Stimulated activated CD8-positive, alpha-beta memory T cell treated with anti-CD3 and anti-CD28 coated beads, Interleukin-4, amount 100 ng/mL, for 24 hours (primary cell): ENCODE measurements around the gene HORMAD2.
A peak's percentile ranks its signal among the peaks of the same experiment; 100 is the strongest.

Experiments used
- DNase-seq: peaks from one replicate; pipeline ENCODE4 v3.0.0-alpha.2; 2020; ENCODE audit warnings: low read depth

Gene HORMAD2

GRCh38 chr22:30167734-30168133, 87.5 kb downstream of the HORMAD2 start:
- DNase-seq: no peak

- no peak for DNase-seq
Observed at GRCh38 chr22:30169002-30169401, 88.7 kb downstream of the HORMAD2 start.

DNA sequence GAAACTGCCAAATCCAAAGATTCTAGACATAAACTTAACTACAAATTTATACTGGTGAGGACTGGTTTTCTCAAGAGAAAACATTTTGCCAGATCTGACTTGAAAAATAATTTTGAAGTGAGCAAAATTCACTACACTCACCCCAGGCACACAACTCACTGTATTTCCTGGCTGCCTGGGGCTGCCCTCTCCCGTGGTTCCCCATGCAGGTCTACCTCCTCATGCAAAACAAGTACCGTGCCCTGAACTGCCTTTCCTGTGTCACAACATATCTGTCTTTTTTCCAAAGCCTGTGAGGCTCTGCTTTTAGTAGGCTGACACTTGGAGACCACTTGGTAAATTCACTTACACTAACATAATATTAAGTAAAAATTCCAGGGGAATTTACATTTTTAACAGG, 89.9 kb downstream of the HORMAD2 start:
- DNase-seq: no peak

DNA sequence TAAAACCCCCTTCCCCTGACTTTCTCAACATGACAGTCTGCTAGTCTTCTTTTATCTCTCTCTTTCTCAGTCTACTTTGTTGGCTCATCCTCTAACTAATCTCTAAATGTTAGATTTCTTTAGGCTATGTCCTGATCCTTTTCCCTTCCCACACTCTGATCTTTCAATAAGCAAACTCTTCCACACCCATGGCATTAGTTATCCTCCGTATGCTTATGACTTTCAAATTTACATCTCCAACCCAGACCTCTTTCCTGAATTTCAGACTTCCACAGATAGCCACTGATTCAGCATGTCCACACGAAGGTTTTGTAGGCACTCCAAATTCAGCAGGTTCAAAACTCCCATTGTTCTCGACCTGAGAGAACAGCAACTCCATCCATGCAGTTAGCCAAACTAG, 90.7 kb downstream of the HORMAD2 start:
- DNase-seq: no peak

DNA sequence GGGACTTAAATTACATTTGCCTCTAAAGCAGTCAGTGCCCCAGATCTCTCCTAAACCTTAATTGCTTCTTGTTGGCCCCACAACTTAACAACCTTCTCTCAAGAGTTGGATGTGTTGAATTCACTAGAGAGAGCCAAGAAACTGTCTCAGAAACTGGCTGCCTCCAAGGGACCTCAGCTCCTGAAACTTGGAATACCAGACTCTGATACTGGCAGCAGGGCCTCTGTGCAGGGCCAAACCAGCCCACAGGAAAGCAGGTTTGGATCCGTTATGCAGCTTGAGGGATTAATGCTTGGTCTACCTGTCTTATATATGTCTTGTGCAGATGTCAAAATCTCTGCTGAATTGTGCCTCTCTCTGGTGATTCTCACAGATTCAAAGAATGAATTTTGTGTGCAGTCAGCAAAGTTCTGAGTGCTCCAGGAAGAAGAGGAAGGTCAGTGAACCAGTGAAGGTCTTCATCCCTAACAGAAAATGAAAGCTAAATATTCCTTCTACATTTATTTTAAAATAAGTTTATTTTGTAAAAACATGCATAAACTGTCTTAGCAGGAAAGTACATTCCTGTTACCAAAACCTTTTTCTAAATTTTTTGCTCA, 95.5 kb downstream of the HORMAD2 start:
- no peak for DNase-seq

GRCh38 chr22:30176431-30176830, 96.2 kb downstream of the HORMAD2 start:
- DNase-seq: no peak

- peak; percentile 19 for DNase-seq
Observed at GRCh38 chr22:30178181-30179126, 98.2 kb downstream of the HORMAD2 start.

DNA sequence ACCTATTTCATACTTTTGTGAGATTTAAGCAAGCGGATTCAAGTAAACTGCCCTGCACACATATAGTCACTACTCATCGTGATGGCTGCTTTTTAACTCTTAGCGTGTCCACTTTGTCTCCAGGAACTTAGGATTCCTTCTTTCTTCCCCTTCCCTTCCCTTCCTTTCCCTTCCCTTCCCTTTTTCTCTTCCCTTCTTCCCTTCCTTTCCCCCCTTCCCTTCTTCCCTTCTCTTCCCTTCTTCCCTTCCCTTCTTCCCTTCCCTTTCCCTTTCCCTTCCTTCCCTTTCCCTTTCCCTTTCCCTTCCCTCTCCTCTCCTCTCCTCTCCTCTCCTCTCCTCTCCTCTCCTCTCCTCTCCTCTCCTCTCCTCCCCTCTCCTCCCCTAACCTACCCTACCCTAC, 100.4 kb downstream of the HORMAD2 start:
- DNase-seq: no peak

- no peak for DNase-seq
Observed at GRCh38 chr22:30181459-30182349, 101.4 kb downstream of the HORMAD2 start.

GRCh38 chr22:30182350-30182745, 102.1 kb downstream of the HORMAD2 start:
- DNase-seq: no peak

- DNase-seq: no peak
Observed at GRCh38 chr22:30182815-30183214, 102.6 kb downstream of the HORMAD2 start.

DNA sequence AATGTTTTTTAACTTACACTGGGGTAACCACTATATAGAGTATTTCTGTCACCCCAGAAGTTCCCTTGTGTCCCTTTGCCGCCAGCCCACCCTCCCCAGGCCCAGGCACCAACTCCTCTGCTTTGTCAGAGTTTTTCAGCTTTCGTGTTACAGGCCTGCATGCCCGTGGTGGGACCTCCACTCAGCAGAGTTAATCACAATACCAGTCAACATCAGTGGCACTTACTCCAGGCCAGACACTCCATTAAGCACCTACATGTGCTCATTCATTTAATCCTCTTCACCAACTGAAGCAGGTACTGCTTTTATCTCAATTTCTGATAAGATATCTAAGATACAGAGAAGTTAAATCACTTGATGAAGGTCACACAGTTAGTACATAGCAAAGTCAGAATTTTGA, 103.0 kb downstream of the HORMAD2 start:
- DNase-seq: no peak

DNA sequence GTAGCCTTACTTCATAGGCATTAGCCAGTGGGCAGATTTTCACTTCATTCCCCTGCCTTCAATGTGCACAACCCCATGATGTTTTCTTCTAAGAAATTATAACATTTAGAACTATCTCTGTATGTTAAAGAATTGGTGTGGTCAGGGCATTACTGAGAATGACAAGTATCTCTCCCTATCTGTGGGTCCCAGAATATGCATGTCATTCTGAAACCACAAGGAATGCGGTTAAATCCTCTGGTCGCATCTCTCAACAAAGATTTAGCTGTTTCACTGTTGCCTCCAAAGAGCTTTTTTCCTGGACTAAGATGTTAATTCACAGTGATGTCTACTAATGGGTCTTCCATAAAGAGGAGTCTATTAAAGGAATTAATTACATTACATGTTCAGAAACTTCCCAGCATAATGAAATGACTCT, 103.6 kb downstream of the HORMAD2 start:
- DNase-seq: no peak

DNA sequence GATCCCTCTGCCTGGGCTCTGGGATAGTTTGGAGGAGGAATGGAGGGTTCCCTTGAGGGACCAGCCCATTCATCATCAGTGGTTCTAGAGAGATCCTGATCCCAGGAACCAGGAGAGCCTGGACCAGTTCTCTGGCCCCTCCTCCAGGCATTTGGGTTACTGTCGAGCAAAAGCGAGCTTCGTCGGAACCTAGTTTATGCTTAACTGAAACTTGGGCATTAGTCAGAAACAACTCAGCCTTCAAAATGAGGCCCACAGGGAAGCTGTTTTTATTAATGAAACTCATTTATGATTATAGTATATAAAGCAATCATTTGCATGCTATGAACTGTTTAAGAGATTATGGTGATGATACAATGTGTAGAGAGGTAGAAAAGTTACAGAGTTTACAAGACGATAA, 104.9 kb downstream of the HORMAD2 start:
- no peak for DNase-seq

DNA sequence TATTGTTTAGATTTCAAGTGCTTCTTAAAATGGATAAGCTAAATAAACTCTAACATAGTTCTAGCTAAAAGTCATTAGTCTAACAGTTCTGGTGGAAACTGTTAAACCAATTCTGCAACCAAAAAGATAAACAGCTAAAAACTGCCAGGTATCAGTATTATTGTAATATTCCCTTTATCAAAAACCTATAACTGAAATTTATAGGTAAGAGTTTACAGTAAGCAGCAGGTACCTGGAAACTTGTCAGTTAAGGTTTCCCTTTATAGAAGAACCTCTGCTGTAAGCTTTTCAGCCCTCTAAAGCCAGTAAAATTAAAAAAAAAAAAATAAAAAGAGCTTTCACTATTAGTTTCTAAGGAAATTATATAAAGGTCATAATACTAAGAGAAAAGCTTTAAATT, 105.3 kb downstream of the HORMAD2 start:
- DNase-seq: no peak

DNA sequence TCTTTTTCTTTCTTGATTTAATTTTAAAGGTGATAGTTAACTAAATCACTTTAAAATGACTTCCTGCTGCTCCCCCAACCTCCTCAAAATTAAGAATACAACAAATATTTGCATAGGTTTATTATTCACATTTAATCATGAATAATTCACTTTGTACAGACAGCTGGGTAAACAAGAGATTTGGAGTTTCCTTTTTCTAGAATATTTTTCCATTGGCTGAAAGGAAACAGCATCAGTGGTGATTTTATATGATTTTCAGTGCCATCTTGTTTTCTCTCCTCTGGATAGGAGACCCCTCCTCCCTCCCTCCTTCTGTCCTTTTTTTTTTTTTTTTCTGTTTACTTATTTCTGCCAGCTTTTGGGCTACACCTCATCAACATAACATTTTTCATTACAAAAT, 105.8 kb downstream of the HORMAD2 start:
- no peak for DNase-seq

- no peak for DNase-seq
Observed at GRCh38 chr22:30186510-30186909, 106.2 kb downstream of the HORMAD2 start.

- no peak for DNase-seq
Observed at GRCh38 chr22:30187094-30187493, 106.8 kb downstream of the HORMAD2 start.

DNA sequence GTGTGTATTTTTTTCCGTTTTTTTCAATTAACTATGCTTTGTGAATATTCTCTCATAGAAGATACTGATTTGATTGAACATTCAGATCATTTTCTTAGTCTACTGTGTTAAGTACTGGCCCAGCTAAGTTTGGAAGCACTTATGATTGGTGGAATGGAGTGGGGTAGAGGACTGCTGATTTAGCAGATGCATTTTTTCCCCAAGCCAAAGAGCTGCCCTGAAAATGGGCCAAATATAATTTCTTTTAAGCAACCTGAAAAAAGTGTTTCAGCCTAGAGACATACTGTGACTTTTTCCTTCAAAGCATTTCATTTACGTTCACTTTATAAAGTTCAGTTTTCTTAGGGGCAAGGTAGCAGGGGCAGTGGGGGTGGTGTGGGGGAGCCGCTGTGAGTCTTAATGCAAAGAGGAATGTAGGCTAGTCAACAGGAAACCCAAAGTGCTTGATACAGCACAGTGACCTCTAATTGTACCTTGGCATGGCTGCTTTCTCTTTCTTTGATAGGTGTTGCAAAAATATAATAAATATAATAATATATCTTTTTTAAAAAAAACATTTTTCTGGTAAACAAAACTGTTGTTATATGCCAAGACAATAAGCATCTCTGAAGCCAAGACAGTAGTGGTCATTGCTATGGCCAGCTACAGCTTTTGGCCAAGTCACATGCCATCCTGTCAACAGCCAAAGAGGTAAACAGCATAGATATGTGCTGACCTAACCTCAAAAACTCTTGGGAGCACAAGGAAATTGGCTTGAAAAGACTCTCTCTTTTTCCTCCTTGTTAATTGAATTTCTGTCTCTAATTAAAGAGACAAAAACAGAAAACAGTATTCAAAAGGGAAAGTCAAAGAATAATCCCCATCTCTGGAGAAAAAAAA, 107.5 kb downstream of the HORMAD2 start:
- DNase-seq: no peak

DNA sequence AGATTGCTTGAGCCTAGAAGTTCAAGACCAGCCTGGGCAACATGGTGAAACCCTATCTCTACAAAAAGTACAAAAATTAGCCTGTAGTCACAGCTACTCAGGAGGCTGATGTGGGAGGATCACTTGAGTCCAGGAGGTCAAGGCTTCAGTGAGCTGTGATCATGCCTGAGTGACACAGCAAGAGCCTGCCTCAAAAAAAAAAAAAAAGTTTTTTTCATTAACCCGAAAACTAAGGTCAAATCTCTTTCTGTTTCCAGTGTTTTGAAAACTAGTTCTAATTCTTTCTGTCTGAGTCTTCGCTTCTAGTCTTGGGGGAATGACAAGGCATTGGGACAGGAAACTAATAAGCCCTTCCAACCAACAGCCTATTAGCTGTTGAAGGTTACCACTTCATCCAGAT, 108.6 kb downstream of the HORMAD2 start:
- no peak for DNase-seq

- no peak for DNase-seq
Observed at GRCh38 chr22:30190574-30190973, 110.3 kb downstream of the HORMAD2 start.
